Loucy (cell line): ENCODE data around the gene BRINP2.

Source experiments
- EZH2phosphoT487 ChIP-seq: fragments of 200-600 bp; IDR thresholded peaks from 2 replicates; pipeline ENCODE4 v1.6.1; 2018; ENCODE audit warnings: antibody characterized with exemption, mild to moderate bottlenecking, moderate library complexity, borderline replicate concordance
- TF ChIP-seq, protein P1 (sequence below): fragments of 200-600 bp; sonication (generic); conservative IDR thresholded peaks from 2 replicates; pipeline ENCODE4 v1.5.1; 2014; ENCODE audit warnings: mild to moderate bottlenecking, antibody characterized with exemption, low read length

DNA sequence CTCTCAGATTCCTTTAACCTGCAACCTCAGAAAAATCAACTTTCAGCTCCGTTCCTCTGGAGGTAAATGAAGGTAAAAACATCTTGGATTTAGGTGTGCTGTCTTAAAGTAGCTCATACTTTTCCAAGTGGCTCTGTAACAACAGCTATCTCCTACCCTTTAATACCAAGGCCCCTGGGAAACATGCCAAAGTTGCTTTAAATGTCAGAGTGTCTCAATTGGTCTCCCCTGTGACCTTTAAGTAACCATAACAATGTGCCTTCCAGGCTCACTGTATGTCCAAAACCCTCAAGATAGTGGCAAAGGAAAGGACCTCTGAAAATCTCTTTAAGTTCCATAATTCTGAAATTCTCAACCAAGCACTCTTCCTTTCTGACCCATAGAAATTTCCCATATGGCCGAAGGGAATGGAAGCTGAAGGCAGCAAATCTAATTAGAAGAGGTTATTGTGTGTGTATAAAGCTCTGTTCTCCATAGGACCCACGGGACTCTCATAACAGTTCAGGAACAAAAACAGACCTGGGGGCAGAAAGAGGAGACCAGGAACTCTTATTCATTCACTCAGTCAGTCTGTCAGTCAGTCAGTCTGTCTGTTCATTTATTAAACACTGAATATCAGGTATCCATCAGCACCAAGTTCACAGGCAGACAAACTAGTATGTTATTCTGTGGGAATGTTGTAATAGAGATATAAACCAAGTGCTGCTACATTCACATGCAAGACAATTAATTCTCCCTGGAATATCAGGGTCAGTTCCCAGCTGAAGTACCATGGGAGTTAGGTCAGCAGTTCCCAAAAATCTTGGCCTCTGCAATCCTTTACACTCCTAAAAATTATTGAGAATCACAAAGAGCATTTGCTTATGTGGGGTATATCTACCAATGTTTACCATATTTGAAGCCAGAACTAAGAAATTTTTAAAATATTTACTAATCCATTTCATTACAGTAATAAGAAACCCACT lies 25.4 kb upstream of the BRINP2 start:
- TF ChIP-seq, protein P1, sequence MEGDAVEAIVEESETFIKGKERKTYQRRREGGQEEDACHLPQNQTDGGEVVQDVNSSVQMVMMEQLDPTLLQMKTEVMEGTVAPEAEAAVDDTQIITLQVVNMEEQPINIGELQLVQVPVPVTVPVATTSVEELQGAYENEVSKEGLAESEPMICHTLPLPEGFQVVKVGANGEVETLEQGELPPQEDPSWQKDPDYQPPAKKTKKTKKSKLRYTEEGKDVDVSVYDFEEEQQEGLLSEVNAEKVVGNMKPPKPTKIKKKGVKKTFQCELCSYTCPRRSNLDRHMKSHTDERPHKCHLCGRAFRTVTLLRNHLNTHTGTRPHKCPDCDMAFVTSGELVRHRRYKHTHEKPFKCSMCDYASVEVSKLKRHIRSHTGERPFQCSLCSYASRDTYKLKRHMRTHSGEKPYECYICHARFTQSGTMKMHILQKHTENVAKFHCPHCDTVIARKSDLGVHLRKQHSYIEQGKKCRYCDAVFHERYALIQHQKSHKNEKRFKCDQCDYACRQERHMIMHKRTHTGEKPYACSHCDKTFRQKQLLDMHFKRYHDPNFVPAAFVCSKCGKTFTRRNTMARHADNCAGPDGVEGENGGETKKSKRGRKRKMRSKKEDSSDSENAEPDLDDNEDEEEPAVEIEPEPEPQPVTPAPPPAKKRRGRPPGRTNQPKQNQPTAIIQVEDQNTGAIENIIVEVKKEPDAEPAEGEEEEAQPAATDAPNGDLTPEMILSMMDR: no peak
- TF ChIP-seq EZH2phosphoT487: no peak
